ENCODE measurements around the gene PRSS36. TPM values are rescaled to one million over a fixed set of nuclear protein-coding genes. Genes with fewer than 3 reads are reported as not detected.
A peak's percentile ranks its signal among the peaks of the same experiment; 100 is the strongest.
"Not testable (repeated sequence)": the region's sequence is repeated elsewhere in the genome, so short reads cannot be mapped to it uniquely, and the experiment has no call there.

PRSS36 gene
- total RNA-seq, 1 donor from 2014 or later: 0.60 TPM

- ChIA-PET POLR2A (interaction anchor here (1.5 to 1.6 kb wide), 2 partner anchors 10 to 73 kb away, joined by 8 to 13 read pairs; partner anchors contain the start of genes FUS and KAT8), CTCF (interaction anchor here (1.1 kb wide), 1 partner anchor 50 kb away, joined by 5 read pairs; no protein-coding TSS in a partner anchor)
- intact Hi-C loops (cut with micrococcal nuclease): loop anchor here (5.0 kb wide), 1 partner anchor 760 kb away; no protein-coding TSS in a partner anchor
- Mint-ChIP-seq H3K9me3 (no peaks in the 10 kb centered on the region), H3K4me1 (peaks cover 19% of the 10 kb centered on the region), H3K27me3 (no peaks in the 10 kb centered on the region), H3K4me3 (peak overlapping the region; percentile 83), H3K36me3 (ENCODE audit: low read depth) (peaks cover 28% of the 10 kb centered on the region), H3K27ac (no peak overlapping the region)
- TF ChIP-seq CTCF (IDR thresholded peaks at IDR 0.05): no peak
- DNase-seq: no peak
- ATAC-seq (ENCODE audit: low read depth): no peak
Observed at GRCh38 chr16:31107465-31107867, 42.4 kb downstream of the PRSS36 start.

GRCh38 chr16:31106509-31107464 lies 43.1 kb downstream of the PRSS36 start:
- ATAC-seq (ENCODE audit: low read depth) (no peak), DNase-seq (no peak)
- POLR2A ChIA-PET: interaction anchor here (1.6 kb wide), 1 partner anchor 11 kb away, joined by 13 read pairs; the partner anchor contains the start of gene KAT8
- Mint-ChIP-seq H3K4me1 (peaks cover 19% of the 10 kb centered on the region), H3K4me3 (no peak overlapping the region), H3K27ac (no peak overlapping the region), H3K9me3 (no peaks in the 10 kb centered on the region), H3K27me3 (no peaks in the 10 kb centered on the region), H3K36me3 (ENCODE audit: low read depth) (peaks cover 22% of the 10 kb centered on the region)
- no peak for TF ChIP-seq CTCF (IDR thresholded peaks at IDR 0.05)
- CTCF ChIA-PET: no interaction called here
- intact Hi-C loops (cut with micrococcal nuclease): loop anchor here (5.0 kb wide), 1 partner anchor 761 kb away; no protein-coding TSS in a partner anchor

GRCh38 chr16:31105677-31106213 lies 44.1 kb downstream of the PRSS36 start:
- H3K9me3 Mint-ChIP-seq: no peaks in the 10 kb centered on the region
- POLR2A ChIA-PET: no interaction called here
- H3K36me3 Mint-ChIP-seq (ENCODE audit: low read depth): peaks cover 14% of the 10 kb centered on the region
- peaks cover 19% of the 10 kb centered on the region for H3K4me1 Mint-ChIP-seq
- CTCF ChIA-PET: no interaction called here
- DNase-seq (peak; percentile 85), ATAC-seq (ENCODE audit: low read depth) (peak; percentile 90)
- H3K4me3 Mint-ChIP-seq: peak overlapping the region; percentile 61
- intact Hi-C loops (cut with micrococcal nuclease): loop anchor here (5.0 kb wide), 1 partner anchor 762 kb away; no protein-coding TSS in a partner anchor
- peak; percentile 45 for TF ChIP-seq CTCF (IDR thresholded peaks at IDR 0.05)
- peak overlapping the region; percentile 10 for H3K27ac Mint-ChIP-seq
- H3K27me3 Mint-ChIP-seq: no peaks in the 10 kb centered on the region

- H3K27me3 Mint-ChIP-seq; DNase-seq; H3K4me1 Mint-ChIP-seq; H3K27ac Mint-ChIP-seq; H3K4me3 Mint-ChIP-seq; intact Hi-C loops (cut with micrococcal nuclease); ATAC-seq (ENCODE audit: low read depth); H3K36me3 Mint-ChIP-seq (ENCODE audit: low read depth); H3K9me3 Mint-ChIP-seq: not testable (repeated sequence)
- ChIA-PET CTCF (interaction anchor here (0.8 kb wide), 1 partner anchor 42 kb away, joined by 3 read pairs; no protein-coding TSS in a partner anchor), POLR2A (interaction anchor here (1.1 to 1.4 kb wide), 2 partner anchors 16 to 27 kb away, joined by 4 to 5 read pairs; partner anchors contain the start of genes KAT8, ZNF646 and ZNF668)
Observed at GRCh38 chr16:31100876-31101641, 48.8 kb downstream of the PRSS36 start.

Measured in activated B cell treated with CpG ODN at 0.5 μM for 24 hours (primary cell).